Measurements from ENCODE around the gene AOPEP. TPM values are rescaled to one million over a fixed set of nuclear protein-coding genes. Genes with fewer than 3 reads are reported as not detected.

The AOPEP gene
- total and polyA plus RNA-seq, 2 of the 13 experiments (the other 11 are each of a cell fraction or from before 2014, with no cell fraction given), result 22.2 to 41.6 TPM

DNA sequence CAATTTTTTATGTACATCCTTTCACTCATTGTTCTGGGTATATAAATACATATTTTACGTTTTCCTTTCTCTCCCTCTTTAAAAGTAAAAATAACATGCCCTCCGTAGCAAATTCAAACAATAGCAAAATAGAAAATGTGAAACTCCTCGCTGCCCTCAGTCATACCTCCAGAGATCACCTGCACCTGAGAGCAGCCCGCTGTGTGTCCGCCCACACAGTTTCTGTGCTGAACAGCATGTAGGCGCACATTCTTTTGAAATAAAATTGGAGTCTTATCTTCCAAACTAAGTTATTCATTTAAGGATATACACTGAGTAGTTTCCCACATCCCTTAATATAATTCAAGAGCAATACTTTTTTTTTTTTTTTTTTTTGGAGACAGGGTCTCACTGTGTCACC, 255.7 kb downstream of the AOPEP start:
- ChIA-PET POLR2A (no interaction called here), CTCF (ENCODE audit: low intra/inter-chr PET ratio, low total read pairs) (no interaction called here)
- Histone ChIP-seq H3K9me3 (ENCODE audit: low read length) (no peaks in the 10 kb centered on the region), H3K27me3 (ENCODE audit: control insufficient read depth in 1 of 2, insufficient read depth in 2 of 2, low read length in 2 of 2) (no peaks in the 10 kb centered on the region), H3K4me1 (ENCODE audit: insufficient read depth, low read length) (peaks cover 44% of the 10 kb centered on the region), H3K79me2 (ENCODE audit: insufficient read depth, low read length) (no peaks in the 10 kb centered on the region), H2AFZ (ENCODE audit: low read length) (no peak overlapping the region), H3K4me3 (replicated peaks in 1 of 3; ENCODE audit: insufficient read depth in 1 of 3, low read depth in 2 of 3, low read length in 3 of 3) (no peak overlapping the region), H3K27ac (ENCODE audit: extremely low read length, insufficient read depth, low read length) (no peak overlapping the region), H4K20me1 (ENCODE audit: insufficient read depth, low read length) (no peaks in the 10 kb centered on the region), H3K36me3 (replicated peaks in 1 of 2; ENCODE audit: control insufficient read depth in 1 of 2, insufficient read depth in 2 of 2, low read length in 2 of 2) (no peaks in the 10 kb centered on the region), H3K4me2 (ENCODE audit: low read depth, low read length) (no peak overlapping the region), H3K9ac (ENCODE audit: insufficient read depth, low read depth, low read length) (no peak overlapping the region)
- no peak for DNase-seq (ENCODE audit: low spot score)
- 96% methylated on average over 6 of the region's 6 CpGs for WGBS (ENCODE audit: low lambda C conversion rate)
- intact Hi-C loops (cut with micrococcal nuclease; ENCODE audit: unreplicated experiment) (no loop called here), in situ Hi-C loops (cut with HindIII; ENCODE audit: extremely low pct_ligation_motif_present, low pct_unique_long_range_greater_than_20kb) (no loop called here)
- no peak for ATAC-seq
- BruUV-seq (replicated peaks), result no TSS peak
- FAIRE-seq, result no peak
- TF ChIP-seq ARHGAP35 (CRISPR knock-in tag; IDR thresholded peaks at IDR 0.05; ENCODE audit: borderline replicate concordance) (no peak), KDM5B (CRISPR knock-in tag; IDR thresholded peaks at IDR 0.05; ENCODE audit: borderline replicate concordance) (no peak), SYNCRIP (IDR thresholded peaks at IDR 0.05; ENCODE audit: insufficient read depth, low read depth, low read length) (no peak), GATAD1 (CRISPR knock-in tag; IDR thresholded peaks at IDR 0.05) (no peak), BCL6 (CRISPR knock-in tag; IDR thresholded peaks at IDR 0.05) (no peak), BORCS8-MEF2B (CRISPR knock-in tag; IDR thresholded peaks at IDR 0.05) (no peak), ZNF615 (CRISPR knock-in tag; IDR thresholded peaks at IDR 0.05; ENCODE audit: borderline replicate concordance) (no peak), ZNF720 (CRISPR knock-in tag; IDR thresholded peaks at IDR 0.05) (no peak), ZSCAN12 (CRISPR knock-in tag; IDR thresholded peaks at IDR 0.05) (no peak), MXD4 (CRISPR knock-in tag; IDR thresholded peaks at IDR 0.05) (no peak)
- TF ChIP-seq, protein P1, sequence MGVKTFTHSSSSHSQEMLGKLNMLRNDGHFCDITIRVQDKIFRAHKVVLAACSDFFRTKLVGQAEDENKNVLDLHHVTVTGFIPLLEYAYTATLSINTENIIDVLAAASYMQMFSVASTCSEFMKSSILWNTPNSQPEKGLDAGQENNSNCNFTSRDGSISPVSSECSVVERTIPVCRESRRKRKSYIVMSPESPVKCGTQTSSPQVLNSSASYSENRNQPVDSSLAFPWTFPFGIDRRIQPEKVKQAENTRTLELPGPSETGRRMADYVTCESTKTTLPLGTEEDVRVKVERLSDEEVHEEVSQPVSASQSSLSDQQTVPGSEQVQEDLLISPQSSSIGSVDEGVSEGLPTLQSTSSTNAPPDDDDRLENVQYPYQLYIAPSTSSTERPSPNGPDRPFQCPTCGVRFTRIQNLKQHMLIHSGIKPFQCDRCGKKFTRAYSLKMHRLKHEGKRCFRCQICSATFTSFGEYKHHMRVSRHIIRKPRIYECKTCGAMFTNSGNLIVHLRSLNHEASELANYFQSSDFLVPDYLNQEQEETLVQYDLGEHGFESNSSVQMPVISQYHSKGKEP (CRISPR knock-in tag; IDR thresholded peaks at IDR 0.05), result no peak
